ENCODE measurements around the gene GADD45G.

- TF ChIP-seq FOXP2 (optimal IDR thresholded peaks at IDR 0.05; ENCODE audit: control extremely low read depth, extremely low read length, insufficient read depth) (no peak), POLR2AphosphoS5 (IDR thresholded peaks at IDR 0.05; ENCODE audit: borderline replicate concordance, low read depth, low read length) (no peak)
Measured at GRCh38 chr9:89601856-89602562, 2.8 kb upstream of the GADD45G start.
